ENCODE measurements around the gene CLASP1.

CLASP1 gene

GRCh38 chr2:121419081-121419699 is 230.1 kb downstream of the CLASP1 start:
- TF ChIP-seq CTCF (IDR thresholded peaks at IDR 0.05; ENCODE audit: insufficient read depth, missing control alignments), result no peak
- DNase-seq (ENCODE audit: insufficient read length, low spot score) (no peak), FAIRE-seq (no peak)

- FAIRE-seq (no peak), DNase-seq (ENCODE audit: insufficient read length, low spot score) (no peak)
- no peak for TF ChIP-seq CTCF (IDR thresholded peaks at IDR 0.05; ENCODE audit: insufficient read depth, missing control alignments)
Observed at GRCh38 chr2:121418494-121419058, 230.7 kb downstream of the CLASP1 start.

- no peak for FAIRE-seq
- no peak for DNase-seq (ENCODE audit: insufficient read length, low spot score)
- TF ChIP-seq CTCF (IDR thresholded peaks at IDR 0.05; ENCODE audit: insufficient read depth, missing control alignments), result no peak
Observed at GRCh38 chr2:121417826-121418225, 231.4 kb downstream of the CLASP1 start.

- no peak for TF ChIP-seq CTCF (IDR thresholded peaks at IDR 0.05; ENCODE audit: insufficient read depth, missing control alignments)
- FAIRE-seq, result peak; percentile 38
- DNase-seq (ENCODE audit: insufficient read length, low spot score), result no peak
Observed at GRCh38 chr2:121415727-121416126, 233.5 kb downstream of the CLASP1 start.

GRCh38 chr2:121412349-121412748 is 236.9 kb downstream of the CLASP1 start:
- FAIRE-seq, result no peak
- no peak for TF ChIP-seq CTCF (IDR thresholded peaks at IDR 0.05; ENCODE audit: insufficient read depth, missing control alignments)
- DNase-seq (ENCODE audit: insufficient read length, low spot score), result no peak

GRCh38 chr2:121409966-121410365 is 239.3 kb downstream of the CLASP1 start:
- FAIRE-seq (no peak), DNase-seq (ENCODE audit: insufficient read length, low spot score) (no peak)
- TF ChIP-seq CTCF (IDR thresholded peaks at IDR 0.05; ENCODE audit: insufficient read depth, missing control alignments), result no peak

GRCh38 chr2:121409388-121409787 is 239.9 kb downstream of the CLASP1 start:
- no peak for DNase-seq (ENCODE audit: insufficient read length, low spot score)
- TF ChIP-seq CTCF (IDR thresholded peaks at IDR 0.05; ENCODE audit: insufficient read depth, missing control alignments), result no peak
- FAIRE-seq, result no peak
